ENCODE measurements around the gene NID1. TPM values are rescaled to one million over a fixed set of nuclear protein-coding genes. Genes with fewer than 3 reads are reported as not detected.
"Not testable (repeated sequence)": the region's sequence is repeated elsewhere in the genome, so short reads cannot be mapped to it uniquely, and the experiment has no call there.

Gene NID1
- total RNA-seq, 1 donor from 2014 or later: 186 TPM

- TF ChIP-seq CTCF (IDR thresholded peaks at IDR 0.05; ENCODE audit: unreplicated experiment): no peak
- Mint-ChIP-seq H3K4me3 (ENCODE audit: unreplicated experiment) (peak overlapping the region; percentile 75), H3K4me1 (ENCODE audit: unreplicated experiment) (peaks cover 15% of the 10 kb centered on the region), H3K36me3 (ENCODE audit: low read depth, unreplicated experiment) (peaks cover 61% of the 10 kb centered on the region), H3K9me3 (ENCODE audit: unreplicated experiment) (peaks cover 10% of the 10 kb centered on the region), H3K27me3 (ENCODE audit: unreplicated experiment) (peaks cover 10% of the 10 kb centered on the region), H3K27ac (ENCODE audit: unreplicated experiment) (no peak overlapping the region)
- no peak for DNase-seq (ENCODE audit: low spot score)
Measured at GRCh38 chr1:235979176-235979575, 85.7 kb downstream of the NID1 start.

GRCh38 chr1:235976490-235976889, 88.4 kb downstream of the NID1 start:
- H3K4me1 Mint-ChIP-seq (ENCODE audit: unreplicated experiment): peaks cover 5% of the 10 kb centered on the region
- H3K27me3 Mint-ChIP-seq (ENCODE audit: unreplicated experiment): peaks cover 7% of the 10 kb centered on the region
- H3K36me3 Mint-ChIP-seq (ENCODE audit: low read depth, unreplicated experiment): peaks cover 53% of the 10 kb centered on the region
- peaks cover 10% of the 10 kb centered on the region for H3K9me3 Mint-ChIP-seq (ENCODE audit: unreplicated experiment)
- no peak for DNase-seq (ENCODE audit: low spot score)
- no peak for TF ChIP-seq CTCF (IDR thresholded peaks at IDR 0.05; ENCODE audit: unreplicated experiment)
- no peak overlapping the region for H3K27ac Mint-ChIP-seq (ENCODE audit: unreplicated experiment)
- H3K4me3 Mint-ChIP-seq (ENCODE audit: unreplicated experiment): peak overlapping the region; percentile 7

GRCh38 chr1:235974616-235975015, 90.3 kb downstream of the NID1 start:
- DNase-seq (ENCODE audit: low spot score): no peak
- peaks cover 10% of the 10 kb centered on the region for H3K9me3 Mint-ChIP-seq (ENCODE audit: unreplicated experiment)
- H3K4me3 Mint-ChIP-seq (ENCODE audit: unreplicated experiment): no peak overlapping the region
- H3K36me3 Mint-ChIP-seq (ENCODE audit: low read depth, unreplicated experiment): peaks cover 34% of the 10 kb centered on the region
- peaks cover 3% of the 10 kb centered on the region for H3K27me3 Mint-ChIP-seq (ENCODE audit: unreplicated experiment)
- TF ChIP-seq CTCF (IDR thresholded peaks at IDR 0.05; ENCODE audit: unreplicated experiment): no peak
- peaks cover 6% of the 10 kb centered on the region for H3K4me1 Mint-ChIP-seq (ENCODE audit: unreplicated experiment)
- no peak overlapping the region for H3K27ac Mint-ChIP-seq (ENCODE audit: unreplicated experiment)

- peak overlapping the region; percentile 50 for H3K27ac Mint-ChIP-seq (ENCODE audit: unreplicated experiment)
- not testable (repeated sequence) for H3K4me3 Mint-ChIP-seq (ENCODE audit: unreplicated experiment); H3K4me1 Mint-ChIP-seq (ENCODE audit: unreplicated experiment); H3K27me3 Mint-ChIP-seq (ENCODE audit: unreplicated experiment); DNase-seq (ENCODE audit: low spot score)
- H3K9me3 Mint-ChIP-seq (ENCODE audit: unreplicated experiment): peaks cover 10% of the 10 kb centered on the region
- H3K36me3 Mint-ChIP-seq (ENCODE audit: low read depth, unreplicated experiment): peaks cover 17% of the 10 kb centered on the region
Measured at GRCh38 chr1:235972691-235973090, 92.2 kb downstream of the NID1 start.

GRCh38 chr1:235972311-235972689, 92.6 kb downstream of the NID1 start:
- TF ChIP-seq CTCF (IDR thresholded peaks at IDR 0.05; ENCODE audit: unreplicated experiment): no peak
- H3K4me3 Mint-ChIP-seq (ENCODE audit: unreplicated experiment): peak overlapping the region; percentile 68
- H3K27me3 Mint-ChIP-seq (ENCODE audit: unreplicated experiment): peaks cover 3% of the 10 kb centered on the region
- peaks cover 9% of the 10 kb centered on the region for H3K9me3 Mint-ChIP-seq (ENCODE audit: unreplicated experiment)
- peak overlapping the region; percentile 50 for H3K27ac Mint-ChIP-seq (ENCODE audit: unreplicated experiment)
- peaks cover 13% of the 10 kb centered on the region for H3K36me3 Mint-ChIP-seq (ENCODE audit: low read depth, unreplicated experiment)
- H3K4me1 Mint-ChIP-seq (ENCODE audit: unreplicated experiment): peaks cover 6% of the 10 kb centered on the region
- no peak for DNase-seq (ENCODE audit: low spot score)

All from endothelial cell (in vitro differentiated cells).